GM18517 (cell line): ENCODE data around the gene OASL.
"Not testable (repeated sequence)": the region's sequence is repeated elsewhere in the genome, so short reads cannot be mapped to it uniquely, and the experiment has no call there.

Source experiments
- ATAC-seq: cut with Tn5 transposase; IDR thresholded peaks from one replicate; pipeline ENCODE4 v1.9.1; 2021; ENCODE audit warnings: mild to moderate bottlenecking, moderate library complexity; ENCODE audit not compliant: unreplicated experiment

Gene OASL

DNA sequence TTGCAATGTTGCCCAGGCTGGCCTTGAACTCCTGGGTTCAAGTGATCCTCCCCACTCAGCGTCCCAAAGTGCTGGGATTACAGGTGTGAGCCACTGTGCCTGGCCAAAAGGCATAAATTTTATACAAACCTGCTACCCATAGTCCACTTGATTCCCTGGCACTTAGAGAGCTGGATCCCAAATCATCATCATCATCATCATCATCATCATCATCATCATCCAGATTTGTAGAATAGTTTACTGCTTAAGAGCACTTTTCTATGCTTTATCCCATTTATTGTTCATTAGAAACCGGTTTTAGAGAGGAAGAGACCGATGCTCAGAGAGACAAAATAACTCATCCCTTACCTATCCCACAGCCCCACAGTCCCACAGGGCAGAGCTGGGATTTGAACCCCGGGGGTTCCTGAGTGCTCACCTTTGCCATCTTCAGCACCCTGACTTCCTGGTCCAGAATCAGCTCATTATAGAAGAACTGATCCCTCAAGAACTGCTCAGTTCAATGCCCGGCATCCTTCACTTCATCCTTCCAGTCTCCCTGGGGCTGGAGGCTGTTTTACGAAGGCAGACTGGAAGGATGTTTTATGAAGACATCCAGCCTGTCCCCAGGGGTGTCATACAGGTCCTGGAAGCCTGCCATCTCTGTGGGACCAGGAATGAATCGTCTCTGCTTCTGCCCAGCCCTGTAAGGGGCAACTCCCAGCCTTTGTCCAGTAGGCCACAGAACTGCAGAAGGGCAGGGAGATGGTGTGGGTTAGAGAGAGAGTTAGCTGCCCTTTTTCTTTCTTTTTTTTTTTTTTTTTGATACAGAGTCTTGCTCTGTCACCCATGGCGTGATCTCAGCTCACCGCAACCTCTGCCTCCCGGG, 20.2 kb upstream of the OASL start:
- no peak for ATAC-seq

DNA sequence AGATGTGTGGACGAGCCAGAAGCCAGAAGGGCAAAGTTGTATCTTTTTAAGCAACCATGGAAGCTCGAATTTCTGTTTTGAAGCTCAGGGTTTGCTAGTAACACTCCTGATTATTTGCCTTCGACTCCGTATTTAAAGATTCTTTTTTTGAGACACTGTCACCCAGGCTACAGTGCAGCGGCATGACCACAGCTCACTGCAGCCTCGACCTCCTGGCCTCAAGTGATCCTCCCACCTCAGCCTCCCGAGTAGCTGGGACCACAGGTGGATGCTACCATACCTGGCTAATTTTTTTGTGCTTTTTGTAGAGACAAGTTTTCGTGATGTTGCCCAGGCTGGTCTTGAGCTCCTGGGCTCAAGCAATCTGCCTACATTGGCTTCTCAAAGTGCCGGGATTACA, 18.7 kb upstream of the OASL start:
- ATAC-seq = no peak

DNA sequence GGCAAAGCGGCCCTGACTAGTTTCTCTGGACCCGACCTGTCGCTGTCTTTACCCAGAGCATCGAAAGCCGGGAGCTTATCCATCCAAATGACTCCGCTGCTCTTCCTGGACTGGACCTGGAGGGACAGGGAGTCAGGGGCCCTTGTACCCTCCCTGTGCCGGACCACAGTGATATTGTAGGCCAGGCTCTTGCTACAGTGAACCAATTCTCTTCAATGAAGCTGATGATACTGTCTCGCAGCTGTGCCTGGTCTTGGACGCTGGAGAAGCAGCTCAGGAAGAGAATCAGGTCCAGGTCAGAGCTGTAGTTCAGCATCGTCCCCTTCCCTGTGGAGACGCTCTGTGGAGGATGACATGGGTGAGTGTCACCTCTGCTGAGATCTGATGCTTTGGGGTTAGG, 14.7 kb upstream of the OASL start:
- no peak for ATAC-seq

DNA sequence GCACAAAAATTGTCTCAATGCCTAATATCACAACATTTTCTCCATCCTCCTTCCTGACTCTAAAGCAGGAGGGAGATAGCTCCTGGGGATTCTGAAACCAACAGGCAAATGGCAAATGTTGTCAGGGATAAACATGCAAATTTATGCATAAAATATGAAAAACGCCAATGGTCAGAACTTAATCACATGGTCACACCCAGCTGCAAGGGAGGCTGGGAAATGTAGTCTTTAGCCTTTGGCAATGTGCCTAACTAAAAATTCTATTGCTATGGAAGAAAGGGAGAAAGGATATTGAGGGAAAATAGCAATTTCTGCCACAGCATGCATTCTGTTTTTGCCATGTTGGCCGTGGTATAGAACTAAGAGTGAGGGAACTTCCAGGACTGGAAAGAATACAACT, 11.7 kb upstream of the OASL start:
- ATAC-seq = no peak

DNA sequence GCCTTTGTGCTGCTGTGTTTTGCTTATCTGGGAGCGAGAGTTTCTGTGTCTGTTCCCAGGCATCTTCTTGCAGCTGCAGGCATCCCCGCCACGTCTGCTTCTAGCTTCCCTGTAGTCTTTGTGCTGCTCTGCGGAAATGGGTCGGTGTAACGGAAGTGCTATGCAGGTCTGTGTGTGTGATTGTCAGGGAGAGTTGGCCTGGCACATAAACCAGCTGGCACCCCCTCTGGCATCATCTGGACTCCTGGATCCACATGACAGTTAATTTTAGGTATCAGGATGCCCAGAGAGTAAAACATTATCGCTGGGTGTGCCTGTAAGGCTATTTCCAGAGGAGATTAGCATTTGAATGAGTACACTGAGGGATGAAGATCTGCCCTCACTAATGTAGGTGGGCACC, 9.4 kb upstream of the OASL start:
- no peak for ATAC-seq

DNA sequence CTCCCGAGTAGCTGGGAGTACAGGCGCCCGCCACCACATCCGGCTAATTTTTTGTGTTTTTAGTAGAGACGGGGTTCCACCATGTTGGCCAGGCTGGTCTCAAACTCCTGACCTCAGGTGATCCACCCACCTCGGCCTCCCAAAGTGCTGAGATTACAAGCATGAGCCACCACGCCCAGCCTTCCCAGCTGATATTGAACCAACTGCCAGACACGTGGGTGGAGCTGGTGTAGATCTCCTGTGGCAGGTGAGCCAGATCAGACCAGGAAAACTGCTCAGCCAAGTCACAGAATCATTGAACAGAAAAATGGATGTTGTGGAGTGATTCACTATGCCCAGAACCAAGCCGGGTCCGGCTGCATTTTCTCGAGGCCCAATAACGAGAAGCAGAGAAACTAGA, 8.4 kb upstream of the OASL start:
- ATAC-seq = not testable (repeated sequence)

DNA sequence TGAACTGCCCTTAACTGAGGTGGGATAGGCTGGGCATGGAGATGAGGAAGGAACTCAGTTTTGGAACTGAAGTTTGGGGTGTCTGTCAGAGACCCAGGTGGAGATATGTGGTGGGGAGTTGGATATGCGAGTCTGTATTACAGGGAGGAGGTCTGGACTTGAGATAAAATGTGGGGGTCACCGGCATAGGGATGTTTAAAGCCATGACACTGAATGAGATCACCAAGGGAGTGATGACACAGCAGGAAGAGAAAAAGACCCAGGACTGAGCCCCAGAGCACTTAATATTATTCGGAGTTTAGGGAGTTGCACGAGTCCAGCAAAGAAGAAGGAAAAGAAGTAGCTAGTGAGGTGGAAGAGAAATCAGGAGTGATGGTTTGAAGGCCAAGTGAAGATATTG, 4.0 kb upstream of the OASL start:
- ATAC-seq = no peak

DNA sequence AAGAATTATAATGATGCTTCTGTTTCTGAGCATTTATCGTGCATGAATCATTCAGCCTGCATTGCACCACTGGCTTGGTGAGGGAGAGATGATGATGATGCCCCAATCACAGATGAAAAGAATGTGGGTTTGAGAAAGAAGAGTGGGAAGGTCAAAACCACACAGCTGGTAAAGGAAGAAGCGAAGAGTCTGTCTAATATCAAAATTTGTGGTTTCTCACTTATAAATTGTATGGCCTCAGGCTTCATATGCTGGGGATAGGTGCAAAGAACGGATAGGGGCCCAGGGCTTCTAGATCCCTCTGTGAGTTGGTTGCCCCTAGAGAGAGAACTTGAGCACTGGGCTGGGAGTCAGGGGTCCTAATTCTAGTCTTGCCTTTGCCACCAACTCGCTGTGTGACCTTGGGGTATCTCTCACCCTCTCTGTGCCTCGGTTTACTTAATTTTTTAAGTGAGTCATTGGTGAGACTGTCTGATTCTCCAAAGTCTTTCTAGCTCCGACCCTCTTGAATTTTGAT, 2.2 kb downstream of the OASL start:
- ATAC-seq = no peak

DNA sequence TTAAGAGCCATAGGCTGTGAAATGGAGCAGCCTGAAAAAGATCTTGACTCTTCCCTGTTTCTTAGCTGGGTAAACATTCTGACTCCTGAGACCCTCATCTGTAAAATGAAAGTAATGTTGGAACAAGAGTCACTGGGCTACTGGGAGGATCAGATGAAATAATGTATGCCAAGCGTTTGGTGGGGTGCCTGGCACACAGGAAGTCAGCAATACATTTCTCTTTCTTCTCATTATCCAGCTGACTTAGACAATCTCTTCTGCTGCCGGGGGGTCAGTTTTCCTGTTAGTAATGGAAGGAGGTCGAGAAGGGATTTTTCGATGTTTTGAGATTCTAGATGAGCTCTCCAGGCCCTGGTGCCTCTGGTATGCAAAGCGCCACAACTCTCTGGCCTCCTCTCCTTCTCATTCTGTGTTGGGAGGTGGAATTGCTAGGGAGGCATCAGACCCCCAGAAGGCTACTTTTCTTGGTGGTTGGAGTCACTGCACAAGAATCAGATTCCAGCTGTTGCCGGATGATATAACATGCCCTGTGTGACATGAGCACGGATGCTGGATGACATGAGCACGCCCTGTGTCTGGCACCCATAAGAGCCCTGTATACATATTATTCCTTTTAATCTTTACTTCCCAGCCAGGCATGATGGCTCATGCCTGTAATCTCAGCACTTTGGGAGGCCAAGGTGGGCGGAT, 4.3 kb downstream of the OASL start:
- ATAC-seq = no peak

DNA sequence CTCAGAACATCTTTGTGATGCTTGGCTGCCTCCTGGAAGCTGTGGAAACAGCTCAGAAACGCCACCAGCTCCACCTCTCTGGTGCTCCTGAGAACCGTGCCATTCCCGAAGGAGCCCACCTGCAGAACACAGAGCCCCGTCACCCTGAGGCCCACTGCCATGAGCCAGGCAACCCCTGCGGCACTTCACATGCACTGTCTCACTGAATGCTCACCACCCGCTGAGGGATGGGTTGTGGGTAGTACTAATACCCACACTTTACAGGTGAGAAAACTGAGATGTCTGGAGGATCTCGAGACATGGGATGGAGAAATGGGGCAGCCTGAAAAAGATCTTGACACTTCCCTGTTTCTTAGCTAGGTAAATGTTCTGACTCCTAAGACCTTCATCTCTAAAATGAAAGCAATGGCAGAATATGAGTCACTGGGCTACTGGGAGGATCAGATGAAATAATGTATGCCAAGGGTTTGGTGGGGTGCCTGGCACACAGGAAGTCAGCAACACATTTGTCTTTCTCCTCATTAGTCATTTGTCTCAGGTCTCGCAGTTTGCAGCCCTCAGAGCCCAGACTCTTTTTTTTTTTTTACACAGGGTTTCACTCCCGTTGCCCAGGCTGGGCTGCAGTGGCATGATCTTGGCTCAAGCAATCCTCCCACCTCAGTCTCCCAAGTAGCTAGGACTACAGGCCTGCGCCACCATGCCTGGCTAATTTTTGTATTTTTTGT, 5.3 kb downstream of the OASL start:
- no peak for ATAC-seq

DNA sequence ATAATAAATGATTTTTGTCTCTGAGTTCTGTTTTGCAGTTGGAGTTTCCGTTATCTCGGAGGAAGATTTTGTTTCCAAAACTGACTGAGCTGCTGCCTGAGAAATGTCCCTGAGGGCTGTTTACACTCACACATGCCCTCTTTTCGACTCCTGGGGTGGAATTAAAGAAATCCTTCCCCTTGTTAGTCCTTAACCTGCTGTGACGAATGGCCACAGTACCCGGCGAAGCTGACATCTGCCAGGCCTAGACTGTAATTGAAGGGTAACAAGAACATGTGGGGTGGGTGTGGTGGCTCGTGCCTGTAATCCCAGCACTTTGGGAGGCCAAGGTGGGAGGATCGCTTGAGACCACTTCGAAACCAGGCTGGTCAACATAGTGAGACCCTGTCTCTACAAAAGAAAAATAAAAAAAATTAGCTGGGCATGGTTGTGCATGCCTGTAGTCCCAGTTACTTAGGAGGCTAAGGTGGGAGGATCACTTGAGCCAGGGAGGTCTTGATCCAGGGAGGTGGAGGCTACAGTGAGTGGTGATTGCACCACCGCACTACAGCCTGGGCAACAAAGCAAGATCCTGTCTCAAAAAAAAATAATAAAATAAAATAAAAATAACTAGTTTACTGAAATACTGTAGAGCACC, 8.4 kb downstream of the OASL start:
- ATAC-seq = no peak

DNA sequence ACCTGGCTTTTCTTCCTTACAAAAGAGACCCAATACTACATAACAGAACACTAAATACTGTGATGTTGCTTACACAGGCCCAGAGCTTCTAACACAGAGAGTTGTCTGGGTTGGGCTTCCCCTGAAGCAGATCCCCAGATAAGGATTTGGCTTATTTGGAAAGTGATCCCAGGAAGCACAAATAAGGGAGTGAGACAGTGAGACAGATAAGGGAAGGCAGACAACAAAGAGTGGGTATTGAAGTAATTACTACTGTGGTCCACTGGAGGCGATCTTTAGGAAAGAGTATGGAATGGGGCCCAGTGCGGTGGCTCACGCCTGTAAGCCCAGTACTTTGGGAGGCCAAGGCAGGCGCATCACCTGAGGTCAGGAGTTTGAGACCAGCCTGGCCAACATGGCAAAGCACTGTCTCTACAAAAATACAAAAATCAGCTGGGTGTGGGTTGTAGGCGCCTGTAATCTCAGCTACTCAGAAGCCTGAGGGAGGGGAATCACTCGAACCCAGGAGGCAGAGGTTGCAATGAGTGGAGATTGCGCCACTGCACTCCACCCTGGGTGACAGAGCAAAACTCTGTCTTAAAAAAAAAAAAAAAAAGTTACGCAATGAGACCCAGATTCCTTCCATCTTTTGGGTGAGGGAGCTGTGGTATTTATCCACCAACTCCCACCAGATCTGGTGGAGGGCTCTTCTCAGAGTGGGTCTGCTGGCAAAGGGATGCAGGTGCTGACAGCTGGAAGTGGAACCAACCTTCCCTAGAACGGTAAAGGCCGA, 12.6 kb downstream of the OASL start:
- ATAC-seq = no peak

DNA sequence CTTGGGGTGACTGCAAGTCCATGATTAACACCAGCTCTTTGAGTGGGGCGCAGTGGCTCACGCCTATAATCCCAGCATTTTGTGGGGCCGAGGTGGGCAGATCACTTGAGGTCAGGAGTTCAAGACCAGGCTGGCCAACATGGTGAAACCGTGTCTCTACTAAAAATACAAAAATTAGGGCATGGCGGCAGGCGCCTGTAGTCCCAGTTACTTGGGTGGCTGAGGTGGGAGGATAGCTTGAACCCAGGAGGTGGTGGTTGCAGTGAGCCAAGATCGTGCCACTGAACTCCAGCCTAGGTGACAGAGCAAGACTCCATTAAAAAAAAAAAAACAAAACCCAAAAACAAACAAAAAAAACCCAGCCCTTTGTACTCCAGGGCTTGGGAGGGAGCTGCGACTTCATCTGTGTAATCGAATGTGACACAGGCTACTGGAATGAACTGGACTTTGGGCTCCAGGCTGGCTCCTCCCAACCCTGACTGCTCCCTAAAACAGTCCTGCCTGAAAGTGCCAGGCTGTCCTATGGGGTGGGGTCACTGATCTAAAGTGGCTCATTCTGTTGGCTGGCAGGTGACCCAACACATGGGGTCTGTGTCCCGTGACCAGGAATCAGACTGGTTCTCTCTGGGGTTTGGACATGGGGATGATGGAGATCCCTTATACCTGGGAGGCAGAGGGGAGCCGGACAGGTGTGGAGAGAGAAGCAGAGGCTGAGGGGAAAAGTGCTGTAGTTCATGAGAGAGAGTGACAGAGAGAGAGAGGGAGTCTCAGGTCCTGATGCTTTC, 13.4 kb downstream of the OASL start:
- no peak for ATAC-seq

DNA sequence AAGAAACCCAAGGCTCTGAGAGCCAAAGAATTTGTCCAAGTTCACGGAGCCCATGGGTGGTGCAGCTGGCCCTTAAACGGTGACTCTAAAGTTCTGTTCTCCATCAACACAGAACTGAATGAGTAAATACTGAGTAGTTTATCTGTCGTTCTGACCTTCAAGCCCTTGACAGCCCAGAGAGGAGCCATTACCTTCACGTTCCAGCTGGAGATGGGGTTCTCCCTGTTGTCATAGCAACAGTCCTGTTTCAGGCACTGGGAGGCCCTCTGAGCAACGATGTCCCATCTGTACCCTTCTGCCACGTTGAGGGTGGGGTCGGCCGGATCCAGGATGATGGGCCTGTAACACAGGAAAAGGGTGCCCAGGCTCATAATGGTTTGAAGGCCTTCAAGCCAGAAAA, 15.2 kb downstream of the OASL start:
- ATAC-seq = no peak

DNA sequence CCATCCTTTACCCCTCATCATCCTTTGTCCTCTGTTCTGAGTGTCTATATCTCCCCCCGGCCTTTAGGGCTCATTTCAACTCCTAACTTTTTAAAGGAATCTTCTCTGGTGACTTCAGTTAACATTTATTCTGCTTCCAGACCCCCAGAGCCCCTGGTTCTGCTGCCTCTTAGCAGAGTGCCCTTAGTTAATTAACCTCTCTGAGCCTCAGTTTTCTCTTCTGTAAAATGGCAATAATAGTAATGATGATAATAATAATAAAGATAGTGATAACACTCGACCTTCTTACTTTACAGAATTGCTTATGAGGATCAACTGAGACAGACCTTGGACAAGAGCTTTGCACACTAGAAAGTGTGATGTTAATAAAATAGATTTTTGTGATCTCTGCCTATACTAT, 16.3 kb downstream of the OASL start:
- ATAC-seq = no peak

DNA sequence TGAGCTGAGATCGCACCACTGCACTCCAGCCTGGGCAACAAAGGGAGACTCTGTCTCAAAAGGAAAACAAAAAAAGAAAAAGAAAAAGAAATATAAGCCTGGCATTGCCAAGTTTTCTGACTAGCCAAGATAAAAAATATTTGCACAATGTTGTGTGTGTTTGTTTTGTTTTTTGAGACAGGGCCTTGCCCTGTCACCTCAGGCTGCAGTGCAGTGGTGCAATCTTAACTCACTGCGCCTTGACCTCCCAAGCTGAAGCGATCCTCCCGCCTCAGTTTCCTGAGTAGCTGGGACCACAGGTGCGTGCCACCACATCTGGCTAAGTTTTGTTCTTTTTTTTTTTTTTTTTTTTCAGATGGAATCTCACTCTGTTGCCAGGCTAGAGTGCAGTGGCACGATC, 17.3 kb downstream of the OASL start:
- ATAC-seq = no peak

DNA sequence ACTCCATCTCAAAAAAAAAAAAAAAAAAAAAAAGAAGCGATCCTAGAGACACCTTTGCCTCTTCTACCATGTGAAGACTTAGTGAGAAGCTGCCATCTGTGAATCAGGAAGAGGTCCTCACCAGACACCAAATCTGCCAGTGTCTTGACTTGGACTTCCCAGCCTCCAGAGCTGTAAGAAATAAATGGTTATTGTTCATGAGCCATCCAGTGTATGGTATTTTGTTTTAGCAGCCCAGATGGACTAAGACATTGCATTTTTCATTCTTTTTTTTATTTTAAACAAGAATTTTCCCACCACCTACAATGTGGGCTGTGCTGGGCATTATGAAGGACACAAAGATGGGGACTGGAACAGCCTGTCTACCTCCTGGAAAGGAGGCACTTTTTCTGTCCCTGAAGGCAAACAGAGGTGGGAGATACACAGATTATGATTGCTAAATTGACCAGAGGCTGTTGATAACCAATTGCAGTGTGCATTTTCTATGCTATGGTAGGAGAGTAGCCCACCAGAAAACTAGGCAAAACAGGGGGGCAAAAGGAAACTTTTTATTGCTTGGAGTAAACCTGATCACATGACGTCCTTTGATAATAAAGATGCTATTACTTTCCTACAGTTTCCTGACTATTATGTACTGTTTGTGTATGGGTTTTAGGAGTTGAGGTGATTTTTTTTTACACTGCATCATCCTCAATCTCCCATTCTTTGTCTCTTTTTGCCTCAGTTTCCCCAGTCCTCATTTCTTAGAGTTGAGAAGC, 20.0 kb downstream of the OASL start:
- ATAC-seq = no peak

DNA sequence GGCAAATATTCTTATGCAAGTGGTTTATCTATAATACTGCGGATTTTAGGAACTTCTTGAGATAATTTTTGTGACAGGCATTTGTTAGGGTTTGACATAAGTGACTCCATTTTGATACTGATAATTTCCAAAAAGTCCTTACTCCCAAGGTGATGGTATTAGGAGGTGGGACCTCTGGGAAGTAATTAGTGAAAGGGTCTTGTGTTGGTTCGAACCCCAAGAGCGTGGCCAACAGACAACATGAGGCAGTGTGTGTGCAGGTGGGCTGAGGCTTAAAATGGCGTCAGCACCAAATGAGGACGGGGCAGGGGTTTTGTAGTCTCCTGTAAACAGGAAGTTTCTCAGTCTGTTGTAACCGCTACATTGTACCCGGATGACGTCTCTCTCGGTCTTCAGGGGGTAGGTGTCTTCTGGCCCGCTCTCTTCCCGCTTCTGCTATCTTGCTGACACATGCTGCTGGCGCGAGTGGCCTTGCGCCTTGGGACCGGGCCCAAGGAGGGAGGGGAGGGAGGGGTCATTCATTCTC, 21.0 kb downstream of the OASL start:
- no peak for ATAC-seq
